ENCODE results near the gene PIP.
"Not testable (repeated sequence)": the region's sequence is repeated elsewhere in the genome, so short reads cannot be mapped to it uniquely, and the experiment has no call there.

The PIP gene

GRCh38 chr7:143180771-143181170 is 48.9 kb downstream of the PIP start:
- DNase-seq = not testable (repeated sequence)

GRCh38 chr7:143181349-143181748 is 49.5 kb downstream of the PIP start:
- no peak for DNase-seq

- DNase-seq = no peak
Measured at GRCh38 chr7:143183024-143183423, 51.1 kb downstream of the PIP start, which contains the start of gene TAS2R39. Gene TAS2R39, plus strand, starts transcription at chr7:143183419. Its CDS starts 0 bp downstream, at chr7:143183419.

GRCh38 chr7:143185551-143185950 is 53.7 kb downstream of the PIP start:
- DNase-seq = no peak

GRCh38 chr7:143188994-143189393 is 57.1 kb downstream of the PIP start:
- DNase-seq = no peak

Measured in fibroblast of upper back skin (primary cell).